Uterus (tissue), 4 donors: ENCODE data around the gene STXBP1. TPM values are rescaled to one million over a fixed set of nuclear protein-coding genes. Genes with fewer than 3 reads are reported as not detected.

Experiments
- DNase-seq, 2 donors: peaks; one replicate each; pipeline ENCODE4 v3.0.0-alpha.2; 2019 to 2020
- H3K27ac ChIP-seq, 2 donors: fragments of 200-600 bp; sonication (generic); 1 replicate in 1 of 2; 2 replicates in 1 of 2; pipeline ENCODE4 v1.5.1; 2016 to 2018
- H3K27me3 ChIP-seq, 2 donors: fragments of 200-600 bp; sonication (generic); one replicate each; pipeline ENCODE4 v1.5.1; 2018 to 2019; ENCODE audit warnings: control low read depth in 1 of 2
- H3K36me3 ChIP-seq, 2 donors: fragments of 200-600 bp; sonication (generic); one replicate each; pipeline ENCODE4 v1.5.1; 2019; ENCODE audit warnings: control low read depth in 1 of 2
- H3K4me1 ChIP-seq, 2 donors: fragments of 200-600 bp; sonication (generic); one replicate each; pipeline ENCODE4 v1.5.1; 2018 to 2019; ENCODE audit warnings: control low read depth in 1 of 2
- H3K4me3 ChIP-seq, 2 donors: fragments of 200-600 bp; sonication (generic); 1 replicate in 1 of 2; 2 replicates in 1 of 2; pipeline ENCODE4 v1.5.1; 2018 to 2019; ENCODE audit warnings: mild to moderate bottlenecking in 1 of 2
- H3K9me3 ChIP-seq, 2 donors: fragments of 200-600 bp; sonication (generic); one replicate each; pipeline ENCODE4 v1.5.1; 2019; ENCODE audit warnings: control low read depth in 1 of 2
- CTCF ChIP-seq, 4 experiments: fragments of 200-600 bp in 2 of 4; fragments of 450-650 bp in 2 of 4; sonication (generic) in 2 of 4; IDR thresholded peaks; one replicate each; pipeline ENCODE4 v1.5.1; 2016 to 2019; ENCODE audit warnings: antibody characterized with exemption in 4 of 4, mild to moderate bottlenecking in 2 of 4, moderate library complexity in 1 of 4
- POLR2A ChIP-seq, 2 donors: fragments of 450-650 bp; IDR thresholded peaks; one replicate each; pipeline ENCODE4 v1.6.1; 2016; ENCODE audit warnings: antibody characterized with exemption in 2 of 2, mild to moderate bottlenecking in 1 of 2, moderate library complexity in 1 of 2
- intact Hi-C: fragments of 100-400 bp; cut with DNase I; formaldehyde crosslinking; loops from one replicate; pipeline ENCODE4 v1.15.1; 2023; ENCODE audit warnings: low total_unique reads
- total RNA-seq, 4 donors: library from RNA; depleted of rRNA in 3 of 4; stranded (reverse); fragments of >200 nt in 3 of 4; gene quantifications; one replicate each; pipeline versions ENCODE4 v1.1.0 to v1.2.4, GENCODE V29; 2014 to 2023
- donor health status: DM: yes; HTN: yes; CAD: no.

The STXBP1 gene
- total RNA-seq, 4 donors from 2014 or later = 46.6 to 147 (median 99.5) TPM

GRCh38 chr9:127667127-127667844 is 55.2 kb downstream of the STXBP1 start:
- Histone ChIP-seq H3K36me3 (no peaks in the 10 kb centered on the region), H3K4me1 (no peaks in the 10 kb centered on the region), H3K27me3 (no peaks in the 10 kb centered on the region), H3K9me3 (no peaks in the 10 kb centered on the region), H3K27ac (no peak overlapping the region), H3K4me3 (no peak overlapping the region)
- intact Hi-C loops = no loop called here
- DNase-seq = no peak
- no peak for TF ChIP-seq CTCF (IDR thresholded peaks at IDR 0.05)

GRCh38 chr9:127667906-127668305 is 55.8 kb downstream of the STXBP1 start:
- DNase-seq = no peak
- intact Hi-C loops = no loop called here
- no peaks in the 10 kb centered on the region for H3K36me3 ChIP-seq
- H3K4me3 ChIP-seq = no peak overlapping the region
- H3K4me1 ChIP-seq = no peaks in the 10 kb centered on the region
- H3K27me3 ChIP-seq = no peaks in the 10 kb centered on the region
- no peak overlapping the region for H3K27ac ChIP-seq
- H3K9me3 ChIP-seq = no peaks in the 10 kb centered on the region
- no peak for TF ChIP-seq CTCF (IDR thresholded peaks at IDR 0.05)
- no peak for TF ChIP-seq POLR2A (IDR thresholded peaks at IDR 0.05)

- no peak overlapping the region for H3K4me3 ChIP-seq
- no peak overlapping the region for H3K27ac ChIP-seq
- H3K9me3 ChIP-seq = no peaks in the 10 kb centered on the region
- no peaks in the 10 kb centered on the region for H3K36me3 ChIP-seq
- no peaks in the 10 kb centered on the region for H3K4me1 ChIP-seq
- H3K27me3 ChIP-seq = no peaks in the 10 kb centered on the region
- DNase-seq = no peak
- intact Hi-C loops = no loop called here
- TF ChIP-seq POLR2A (IDR thresholded peaks at IDR 0.05) = no peak
- no peak for TF ChIP-seq CTCF (IDR thresholded peaks at IDR 0.05)
Measured at GRCh38 chr9:127673234-127673633, 61.2 kb downstream of the STXBP1 start.

- no peak overlapping the region for H3K4me3 ChIP-seq
- H3K4me1 ChIP-seq = no peaks in the 10 kb centered on the region
- no peak overlapping the region for H3K27ac ChIP-seq
- TF ChIP-seq CTCF (IDR thresholded peaks at IDR 0.05) = no peak
- no peak for TF ChIP-seq POLR2A (IDR thresholded peaks at IDR 0.05)
- intact Hi-C loops = no loop called here
- H3K9me3 ChIP-seq = no peaks in the 10 kb centered on the region
- H3K27me3 ChIP-seq = no peaks in the 10 kb centered on the region
- no peak for DNase-seq
- H3K36me3 ChIP-seq = no peaks in the 10 kb centered on the region
Measured at GRCh38 chr9:127676638-127677037, 64.6 kb downstream of the STXBP1 start.

GRCh38 chr9:127679506-127679905 is 67.4 kb downstream of the STXBP1 start:
- H3K27ac ChIP-seq = no peak overlapping the region
- no peak overlapping the region for H3K4me3 ChIP-seq
- intact Hi-C loops = no loop called here
- no peaks in the 10 kb centered on the region for H3K36me3 ChIP-seq
- H3K9me3 ChIP-seq = no peaks in the 10 kb centered on the region
- no peaks in the 10 kb centered on the region for H3K27me3 ChIP-seq
- no peak for DNase-seq
- TF ChIP-seq CTCF (IDR thresholded peaks at IDR 0.05) = no peak
- TF ChIP-seq POLR2A (IDR thresholded peaks at IDR 0.05) = no peak
- no peaks in the 10 kb centered on the region for H3K4me1 ChIP-seq
